ENCODE results near the gene EVX1. TPM values are rescaled to one million over a fixed set of nuclear protein-coding genes. Genes with fewer than 3 reads are reported as not detected.

The EVX1 gene
- polyA plus RNA-seq, 3 donors from 2014 or later: not detected

- DNase-seq: no peak
- Mint-ChIP-seq H3K9me3 (peaks cover 0 to 5% (median 0%) of the 10 kb centered on the region in 6 donors), H3K27ac (no peak overlapping the region), H3K4me3 (no peak overlapping the region), H3K27me3 (ENCODE audit: low read depth in 3 of 3) (peaks cover 35 to 58% (median 52%) of the 10 kb centered on the region in 3 donors), H3K4me1 (peaks cover 4 to 11% of the 10 kb centered on the region in 2 donors), H3K36me3 (peaks cover under 1 to 4% (median 4%) of the 10 kb centered on the region in 3 donors)
These were observed 3.4 kb downstream of the EVX1 start for GRCh38 chr7:27245798-27246691.

- no peak overlapping the region for H3K4me3 Mint-ChIP-seq
These were observed 4.4 kb downstream of the EVX1 start for GRCh38 chr7:27247000-27247399.

GRCh38 chr7:27247452-27248426 lies 5.1 kb downstream of the EVX1 start:
- H3K4me1 Mint-ChIP-seq: peaks cover 4% of the 10 kb centered on the region in 2 donors
- peaks cover 34 to 56% (median 46%) of the 10 kb centered on the region in 3 donors for H3K27me3 Mint-ChIP-seq (ENCODE audit: low read depth in 3 of 3)
- no peak for DNase-seq
- H3K36me3 Mint-ChIP-seq: peaks cover 2 to 4% (median 4%) of the 10 kb centered on the region in 3 donors
- H3K27ac Mint-ChIP-seq: no peak overlapping the region
- H3K9me3 Mint-ChIP-seq: peaks cover 0 to 6% (median 0%) of the 10 kb centered on the region in 6 donors
- no peak overlapping the region for H3K4me3 Mint-ChIP-seq

More at GRCh38 chr7:27247000-27247399, 4.4 kb downstream of the EVX1 start:
- no peak for DNase-seq
- no peak overlapping the region for H3K27ac Mint-ChIP-seq
- H3K9me3 Mint-ChIP-seq: peaks cover 0 to 6% (median 0%) of the 10 kb centered on the region in 6 donors
- H3K4me1 Mint-ChIP-seq: peaks cover 4 to 11% of the 10 kb centered on the region in 2 donors
- peaks cover 37 to 57% (median 48%) of the 10 kb centered on the region in 3 donors for H3K27me3 Mint-ChIP-seq (ENCODE audit: low read depth in 3 of 3)
- H3K36me3 Mint-ChIP-seq: peaks cover 2 to 4% (median 4%) of the 10 kb centered on the region in 3 donors

- Mint-ChIP-seq H3K4me3 (no peak overlapping the region), H3K36me3 (peaks cover 2 to 4% (median 4%) of the 10 kb centered on the region in 3 donors), H3K9me3 (peaks cover 0 to 5% (median 0%) of the 10 kb centered on the region in 6 donors), H3K4me1 (peaks cover 4% of the 10 kb centered on the region in 2 donors), H3K27ac (no peak overlapping the region), H3K27me3 (ENCODE audit: low read depth in 3 of 3) (peaks cover 33 to 61% (median 44%) of the 10 kb centered on the region in 3 donors)
- no peak for DNase-seq
These were observed 5.8 kb downstream of the EVX1 start for GRCh38 chr7:27248427-27248806.

DNA sequence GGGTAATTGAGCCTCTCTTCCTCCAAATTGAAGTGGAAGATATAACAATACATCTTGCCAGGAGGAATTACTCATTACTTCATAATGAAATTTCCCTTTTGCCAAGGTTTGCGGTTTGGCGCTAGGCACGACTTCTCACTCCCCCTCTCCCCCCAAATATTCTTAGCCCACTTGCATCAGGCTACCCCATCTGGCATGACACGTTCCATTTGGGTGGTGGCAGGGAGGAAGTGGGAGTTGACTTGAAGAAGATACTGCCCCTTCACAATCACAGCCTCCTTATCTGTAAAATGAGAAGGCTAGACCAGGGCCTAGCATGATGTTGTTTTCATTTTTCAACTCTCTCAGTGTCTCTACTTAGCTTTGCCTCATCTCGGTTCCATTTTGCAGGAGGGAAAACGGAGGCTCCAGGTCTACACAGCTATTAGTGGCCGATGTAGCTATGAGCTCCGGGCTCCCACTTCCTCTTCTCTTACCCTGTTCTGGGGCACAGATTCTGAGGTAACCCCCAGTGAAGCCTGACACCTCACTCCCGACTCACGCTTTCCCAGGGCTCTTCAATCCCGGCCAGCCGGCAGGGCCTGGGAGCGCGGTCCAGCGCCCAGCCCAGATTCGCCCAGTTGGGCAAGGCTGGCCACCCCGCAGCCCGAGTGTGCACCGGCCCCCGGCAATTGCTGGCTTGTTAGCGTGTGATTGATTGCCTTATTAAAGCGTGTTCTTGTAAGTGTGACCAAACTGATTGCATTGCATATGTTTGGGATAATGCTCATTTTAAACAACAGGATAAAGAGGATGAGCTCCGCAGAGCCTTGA lies 6.5 kb downstream of the EVX1 start:
- no peak for DNase-seq
- Mint-ChIP-seq H3K27me3 (ENCODE audit: low read depth in 3 of 3) (peaks cover 28 to 61% (median 43%) of the 10 kb centered on the region in 3 donors), H3K4me1 (peaks cover 4% of the 10 kb centered on the region in 2 donors), H3K36me3 (peaks cover 2 to 4% (median 4%) of the 10 kb centered on the region in 3 donors), H3K9me3 (peaks cover 0 to 5% (median 0%) of the 10 kb centered on the region in 6 donors), H3K27ac (no peak overlapping the region), H3K4me3 (no peak overlapping the region)

DNA sequence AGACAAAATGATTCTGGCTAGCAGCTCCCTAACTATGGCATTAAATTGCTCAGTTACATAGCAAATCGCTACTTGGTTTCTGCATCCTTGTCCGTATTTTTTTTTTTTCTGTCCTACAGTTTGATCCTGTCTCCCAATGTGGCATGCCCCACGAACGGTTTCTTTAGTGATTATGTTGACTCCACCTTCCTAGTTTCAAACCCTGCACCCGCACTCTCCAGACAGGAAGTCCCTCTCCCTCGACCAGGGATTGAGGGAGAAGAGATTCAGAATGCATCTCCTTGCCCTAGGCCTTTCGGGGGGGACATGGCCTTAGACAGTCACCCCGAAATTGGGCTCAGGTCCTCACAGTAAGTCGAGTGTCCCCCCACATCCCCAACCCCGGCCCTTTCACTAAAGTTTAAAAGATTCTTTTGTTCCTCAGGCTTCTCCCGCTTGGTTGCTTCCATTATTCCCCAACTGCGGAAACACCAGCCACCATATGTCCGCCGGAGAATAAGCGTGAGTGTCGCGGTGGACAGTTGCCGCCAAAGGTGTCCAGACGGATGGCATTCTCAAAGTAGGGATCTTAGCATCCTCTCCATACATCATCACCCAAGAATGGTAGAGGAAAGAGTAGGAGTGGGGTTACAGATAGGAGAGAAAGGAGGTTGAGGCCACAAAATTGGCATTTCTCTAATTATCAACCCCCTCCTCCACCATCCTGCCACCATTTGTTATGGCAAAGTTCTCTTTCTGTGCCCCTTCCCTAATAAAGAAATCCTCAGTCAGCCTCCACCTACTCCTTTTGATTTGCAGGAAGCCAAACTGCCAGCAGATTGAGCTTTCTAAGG lies 7.3 kb downstream of the EVX1 start:
- Mint-ChIP-seq H3K4me3 (no peak overlapping the region), H3K27ac (no peak overlapping the region), H3K27me3 (ENCODE audit: low read depth in 3 of 3) (peaks cover 25 to 57% (median 40%) of the 10 kb centered on the region in 3 donors), H3K9me3 (peaks cover 0 to 2% (median 0%) of the 10 kb centered on the region in 6 donors), H3K4me1 (peaks cover 4% of the 10 kb centered on the region in 2 donors), H3K36me3 (peaks cover 0 to 4% (median 2%) of the 10 kb centered on the region in 3 donors)
- DNase-seq: no peak

- Mint-ChIP-seq H3K27ac (no peak overlapping the region), H3K9me3 (peaks cover 0 to 2% (median 0%) of the 10 kb centered on the region in 6 donors), H3K4me3 (peak overlapping the region in 1 of 5 donors; percentile 28)
These were observed 8.0 kb downstream of the EVX1 start for GRCh38 chr7:27250557-27251070.

DNA sequence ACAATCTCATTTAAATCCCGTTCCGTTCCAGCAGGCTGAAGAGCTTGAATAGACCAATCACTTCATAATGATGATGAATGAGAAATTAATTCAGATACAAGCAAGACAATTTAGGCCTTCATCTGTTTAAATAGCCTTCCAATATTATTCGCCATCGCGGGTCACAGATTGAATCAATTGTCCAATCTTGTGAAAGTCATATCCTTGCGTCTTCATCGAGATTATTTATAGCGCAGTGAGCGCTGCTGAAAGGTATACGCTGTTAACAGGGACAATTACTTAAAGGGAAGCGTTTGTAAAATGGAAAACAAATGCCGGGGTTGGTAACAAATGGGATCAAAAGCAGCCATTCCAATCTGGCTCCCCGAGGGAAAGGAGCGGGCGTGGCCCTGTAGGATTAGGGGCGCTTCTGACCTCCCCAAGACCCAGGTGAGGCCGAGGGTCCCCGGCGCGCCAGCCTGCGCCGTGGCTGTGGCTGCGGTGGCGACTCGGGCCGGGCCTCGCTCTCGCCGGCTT lies 8.6 kb downstream of the EVX1 start:
- H3K4me3 Mint-ChIP-seq: no peak overlapping the region

More at GRCh38 chr7:27250557-27251070, 8.0 kb downstream of the EVX1 start:
- peaks cover 4% of the 10 kb centered on the region in 2 donors for H3K4me1 Mint-ChIP-seq
- H3K27me3 Mint-ChIP-seq (ENCODE audit: low read depth in 3 of 3): peaks cover 25 to 60% (median 43%) of the 10 kb centered on the region in 3 donors
- H3K36me3 Mint-ChIP-seq: peaks cover 0 to 4% (median 2%) of the 10 kb centered on the region in 3 donors
- DNase-seq: no peak

DNA sequence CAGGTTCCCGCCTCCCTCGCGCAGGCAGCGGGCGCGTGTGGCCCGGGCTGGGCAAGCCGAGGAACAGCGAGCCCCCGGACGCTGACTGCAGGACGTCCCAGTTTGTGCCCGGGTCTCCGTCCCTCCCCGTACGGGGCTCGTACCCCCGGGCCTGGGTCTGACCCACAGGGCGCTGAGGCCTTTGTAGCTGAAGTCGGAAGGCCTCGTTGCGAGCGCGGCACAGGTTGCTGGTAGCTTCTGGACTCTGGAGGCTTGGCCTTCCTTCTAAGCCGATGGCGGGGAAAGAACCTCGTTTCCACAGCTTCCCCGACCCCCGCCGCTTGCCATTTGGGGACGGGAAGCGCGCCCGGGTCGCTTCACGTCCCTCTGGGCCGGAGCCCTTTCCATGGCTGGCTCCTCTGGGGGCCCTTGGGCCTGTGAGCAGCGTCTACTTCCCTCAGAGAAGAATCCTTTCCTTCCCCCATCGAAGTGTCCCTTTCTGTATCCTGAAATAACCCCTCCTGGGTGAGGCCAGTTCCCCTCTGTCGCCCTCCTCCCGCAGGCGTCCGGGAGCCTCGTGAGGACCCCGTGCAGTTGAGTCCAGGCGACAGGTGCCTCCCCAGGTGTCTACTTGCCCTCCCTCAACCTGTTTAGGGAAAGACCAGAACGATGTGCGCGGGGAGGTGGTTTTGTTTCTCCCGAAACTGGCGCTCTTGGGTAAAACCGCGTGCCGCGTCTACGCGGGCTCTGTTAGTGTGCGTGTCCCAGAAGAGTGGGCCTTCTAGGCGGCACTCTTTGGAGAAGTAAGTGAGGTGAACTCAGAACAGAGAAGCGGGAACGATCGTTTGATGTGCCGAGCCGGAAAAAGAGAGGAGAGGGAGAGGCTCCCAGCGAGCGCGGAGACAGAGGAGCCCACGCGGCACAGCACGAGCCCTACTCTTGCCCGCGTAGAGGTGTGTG lies 9.3 kb downstream of the EVX1 start:
- peaks cover 0 to 2% (median 0%) of the 10 kb centered on the region in 6 donors for H3K9me3 Mint-ChIP-seq
- H3K4me3 Mint-ChIP-seq: no peak overlapping the region
- H3K36me3 Mint-ChIP-seq: peaks cover 0 to 4% (median 2%) of the 10 kb centered on the region in 3 donors
- DNase-seq: no peak
- no peak overlapping the region for H3K27ac Mint-ChIP-seq
- H3K27me3 Mint-ChIP-seq (ENCODE audit: low read depth in 3 of 3): peaks cover 21 to 55% (median 46%) of the 10 kb centered on the region in 3 donors
- peaks cover 4% of the 10 kb centered on the region in 2 donors for H3K4me1 Mint-ChIP-seq

More for the DNA sequence above, 8.6 kb downstream of the EVX1 start:
- no peak for DNase-seq
- peaks cover 25 to 59% (median 43%) of the 10 kb centered on the region in 3 donors for H3K27me3 Mint-ChIP-seq (ENCODE audit: low read depth in 3 of 3)
- peaks cover 0 to 2% (median 0%) of the 10 kb centered on the region in 6 donors for H3K9me3 Mint-ChIP-seq
- peaks cover 4% of the 10 kb centered on the region in 2 donors for H3K4me1 Mint-ChIP-seq
- H3K27ac Mint-ChIP-seq: no peak overlapping the region
- peaks cover 0 to 4% (median 2%) of the 10 kb centered on the region in 3 donors for H3K36me3 Mint-ChIP-seq

- Mint-ChIP-seq H3K9me3 (peaks cover 0 to 2% (median 0%) of the 10 kb centered on the region in 6 donors), H3K36me3 (peaks cover 0 to 4% (median 2%) of the 10 kb centered on the region in 3 donors), H3K27me3 (ENCODE audit: low read depth in 3 of 3) (peaks cover 10 to 45% (median 40%) of the 10 kb centered on the region in 3 donors)
These were observed 12.0 kb downstream of the EVX1 start for GRCh38 chr7:27254625-27255024.

DNA sequence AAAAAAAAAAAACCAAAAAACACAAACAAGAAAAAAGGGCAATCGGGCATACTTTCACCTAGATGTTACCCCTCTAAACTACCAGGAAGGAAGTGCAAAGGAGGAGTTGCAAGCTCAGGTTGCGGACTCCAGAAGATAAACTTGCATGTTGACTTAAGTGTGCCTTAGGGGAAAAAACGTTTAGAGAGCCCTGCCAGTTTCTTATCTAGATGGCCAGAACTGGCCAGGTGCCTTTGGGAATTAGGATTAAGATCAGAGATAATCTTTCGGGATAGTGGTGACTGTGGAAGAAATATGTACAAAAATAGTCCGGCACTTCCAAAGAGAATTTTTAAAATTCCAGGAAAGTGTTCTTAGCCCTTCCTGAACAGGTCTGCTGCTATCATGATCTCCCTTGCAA lies 17.6 kb downstream of the EVX1 start:
- Mint-ChIP-seq H3K27me3 (ENCODE audit: low read depth in 3 of 3) (peaks cover 5 to 11% (median 10%) of the 10 kb centered on the region in 3 donors), H3K4me3 (no peak overlapping the region), H3K4me1 (no peaks in the 10 kb centered on the region), H3K36me3 (no peaks in the 10 kb centered on the region), H3K27ac (no peak overlapping the region), H3K9me3 (no peaks in the 10 kb centered on the region)
- DNase-seq: no peak

More at GRCh38 chr7:27254625-27255024, 12.0 kb downstream of the EVX1 start:
- DNase-seq: no peak
- Mint-ChIP-seq H3K4me3 (no peak overlapping the region), H3K4me1 (peaks cover 4% of the 10 kb centered on the region in 2 donors), H3K27ac (no peak overlapping the region)

All from immature natural killer cell (primary cell).